Measurements from ENCODE around the gene SETDB1. TPM values are rescaled to one million over a fixed set of nuclear protein-coding genes. Genes with fewer than 3 reads are reported as not detected.

SETDB1 gene
- polyA plus RNA-seq, 1 donor from 2014 or later: 39.1 TPM

DNA sequence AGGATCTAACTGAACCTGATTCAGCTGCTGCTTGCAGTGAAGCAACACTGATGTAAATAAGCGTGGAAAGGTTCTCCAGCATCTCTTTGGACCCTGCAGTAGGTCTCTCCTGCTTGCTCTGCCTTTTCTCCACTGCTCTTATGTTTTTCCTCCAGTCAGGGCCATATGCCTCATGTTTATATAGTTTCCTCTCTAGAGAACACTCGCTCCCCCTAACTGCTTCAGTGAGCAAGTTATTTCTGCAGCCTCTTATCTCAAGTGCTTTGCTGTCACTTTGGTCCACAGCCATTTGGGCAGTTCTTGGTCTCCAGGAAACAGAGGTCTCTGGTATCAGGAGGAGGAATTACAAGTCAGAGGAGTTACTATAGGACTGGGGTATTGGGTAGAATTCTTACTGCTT is 87.4 kb downstream of the SETDB1 start:
- Histone ChIP-seq H3K9ac (ENCODE audit: low read length) (no peak overlapping the region), H4K20me1 (ENCODE audit: insufficient read depth) (no peaks in the 10 kb centered on the region), H3K27me3 (ENCODE audit: insufficient read depth, low read depth, low read length) (no peaks in the 10 kb centered on the region), H3F3A (ENCODE audit: insufficient read depth, low read length, poor library complexity, severe bottlenecking) (no peaks in the 10 kb centered on the region), H3K4me2 (ENCODE audit: low read length) (no peak overlapping the region), H3K27ac (ENCODE audit: low read length) (no peak overlapping the region), H2AFZ (ENCODE audit: low read depth, low read length) (no peak overlapping the region), H3K9me2 (ENCODE audit: insufficient read depth, low read length) (no peaks in the 10 kb centered on the region), H3K9me3 (ENCODE audit: low read length) (no peaks in the 10 kb centered on the region), H3K79me2 (replicated peaks; ENCODE audit: insufficient read depth, low read length) (peaks cover 6% of the 10 kb centered on the region), H3K4me3 (ENCODE audit: low read length) (no peak overlapping the region), H3K36me3 (ENCODE audit: insufficient read depth, low read length) (no peaks in the 10 kb centered on the region)
- TF ChIP-seq, protein P1, sequence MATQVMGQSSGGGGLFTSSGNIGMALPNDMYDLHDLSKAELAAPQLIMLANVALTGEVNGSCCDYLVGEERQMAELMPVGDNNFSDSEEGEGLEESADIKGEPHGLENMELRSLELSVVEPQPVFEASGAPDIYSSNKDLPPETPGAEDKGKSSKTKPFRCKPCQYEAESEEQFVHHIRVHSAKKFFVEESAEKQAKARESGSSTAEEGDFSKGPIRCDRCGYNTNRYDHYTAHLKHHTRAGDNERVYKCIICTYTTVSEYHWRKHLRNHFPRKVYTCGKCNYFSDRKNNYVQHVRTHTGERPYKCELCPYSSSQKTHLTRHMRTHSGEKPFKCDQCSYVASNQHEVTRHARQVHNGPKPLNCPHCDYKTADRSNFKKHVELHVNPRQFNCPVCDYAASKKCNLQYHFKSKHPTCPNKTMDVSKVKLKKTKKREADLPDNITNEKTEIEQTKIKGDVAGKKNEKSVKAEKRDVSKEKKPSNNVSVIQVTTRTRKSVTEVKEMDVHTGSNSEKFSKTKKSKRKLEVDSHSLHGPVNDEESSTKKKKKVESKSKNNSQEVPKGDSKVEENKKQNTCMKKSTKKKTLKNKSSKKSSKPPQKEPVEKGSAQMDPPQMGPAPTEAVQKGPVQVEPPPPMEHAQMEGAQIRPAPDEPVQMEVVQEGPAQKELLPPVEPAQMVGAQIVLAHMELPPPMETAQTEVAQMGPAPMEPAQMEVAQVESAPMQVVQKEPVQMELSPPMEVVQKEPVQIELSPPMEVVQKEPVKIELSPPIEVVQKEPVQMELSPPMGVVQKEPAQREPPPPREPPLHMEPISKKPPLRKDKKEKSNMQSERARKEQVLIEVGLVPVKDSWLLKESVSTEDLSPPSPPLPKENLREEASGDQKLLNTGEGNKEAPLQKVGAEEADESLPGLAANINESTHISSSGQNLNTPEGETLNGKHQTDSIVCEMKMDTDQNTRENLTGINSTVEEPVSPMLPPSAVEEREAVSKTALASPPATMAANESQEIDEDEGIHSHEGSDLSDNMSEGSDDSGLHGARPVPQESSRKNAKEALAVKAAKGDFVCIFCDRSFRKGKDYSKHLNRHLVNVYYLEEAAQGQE (IDR thresholded peaks at IDR 0.05; ENCODE audit: borderline replicate concordance): no peak
- TF ChIP-seq POLR2AphosphoS5 (IDR thresholded peaks at IDR 0.05): no peak
- TF ChIP-seq MXI1 (conservative IDR thresholded peaks at IDR 0.05; ENCODE audit: poor library complexity, severe bottlenecking): no peak
- TF ChIP-seq EZH2 (IDR thresholded peaks at IDR 0.05; ENCODE audit: borderline replicate concordance, insufficient read depth, low read length, poor library complexity, severe bottlenecking): no peak
- TF ChIP-seq, protein P2, sequence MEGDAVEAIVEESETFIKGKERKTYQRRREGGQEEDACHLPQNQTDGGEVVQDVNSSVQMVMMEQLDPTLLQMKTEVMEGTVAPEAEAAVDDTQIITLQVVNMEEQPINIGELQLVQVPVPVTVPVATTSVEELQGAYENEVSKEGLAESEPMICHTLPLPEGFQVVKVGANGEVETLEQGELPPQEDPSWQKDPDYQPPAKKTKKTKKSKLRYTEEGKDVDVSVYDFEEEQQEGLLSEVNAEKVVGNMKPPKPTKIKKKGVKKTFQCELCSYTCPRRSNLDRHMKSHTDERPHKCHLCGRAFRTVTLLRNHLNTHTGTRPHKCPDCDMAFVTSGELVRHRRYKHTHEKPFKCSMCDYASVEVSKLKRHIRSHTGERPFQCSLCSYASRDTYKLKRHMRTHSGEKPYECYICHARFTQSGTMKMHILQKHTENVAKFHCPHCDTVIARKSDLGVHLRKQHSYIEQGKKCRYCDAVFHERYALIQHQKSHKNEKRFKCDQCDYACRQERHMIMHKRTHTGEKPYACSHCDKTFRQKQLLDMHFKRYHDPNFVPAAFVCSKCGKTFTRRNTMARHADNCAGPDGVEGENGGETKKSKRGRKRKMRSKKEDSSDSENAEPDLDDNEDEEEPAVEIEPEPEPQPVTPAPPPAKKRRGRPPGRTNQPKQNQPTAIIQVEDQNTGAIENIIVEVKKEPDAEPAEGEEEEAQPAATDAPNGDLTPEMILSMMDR (IDR thresholded peaks at IDR 0.05; ENCODE audit: poor library complexity, severe bottlenecking): no peak
- TF ChIP-seq RAD21 (conservative IDR thresholded peaks at IDR 0.05): no peak
- TF ChIP-seq TAF1 (IDR thresholded peaks at IDR 0.05; ENCODE audit: low read depth): no peak
- TF ChIP-seq EP300 (conservative IDR thresholded peaks at IDR 0.05; ENCODE audit: poor library complexity, severe bottlenecking): no peak
- TF ChIP-seq SMC3 (conservative IDR thresholded peaks at IDR 0.05; ENCODE audit: poor library complexity): no peak

Other genes starting within 250 kb of the SETDB1 start
- 4.4 and 7.0 TPM in 2 replicates for gene GOLPH3L, start 229.2 kb upstream of the SETDB1 start, polyA plus RNA-seq
- gene HORMAD1, start 205.5 kb upstream of the SETDB1 start, polyA plus RNA-seq: 0.34 TPM in 1 of 2 replicates, not detected in the other
- gene CTSS, start 160.6 kb upstream of the SETDB1 start, polyA plus RNA-seq: 0.30 and 3.2 TPM in 2 replicates
- 8.0 and 9.3 TPM in 2 replicates for gene CTSK, start 118.1 kb upstream of the SETDB1 start, polyA plus RNA-seq
- 17.8 and 17.9 TPM in 2 replicates for gene ARNT, start 49.8 kb upstream of the SETDB1 start, polyA plus RNA-seq
- not detected in 2 replicates for gene CTXND2, start 39.2 kb upstream of the SETDB1 start, polyA plus RNA-seq
- gene CERS2, start 48.5 kb downstream of the SETDB1 start, polyA plus RNA-seq: 39.1 and 49.7 TPM in 2 replicates
- not detected in 2 replicates for gene ANXA9, start 55.9 kb downstream of the SETDB1 start, polyA plus RNA-seq
- gene MINDY1, start 80.5 kb downstream of the SETDB1 start, polyA plus RNA-seq: 16.1 and 25.2 TPM in 2 replicates
- gene PRUNE1, start 82.1 kb downstream of the SETDB1 start, polyA plus RNA-seq: 25.7 and 32.2 TPM in 2 replicates
- 0.16 and 0.33 TPM in 2 replicates for gene BNIPL, start 110.2 kb downstream of the SETDB1 start, polyA plus RNA-seq
- 0.87 and 1.2 TPM in 2 replicates for gene C1orf56, start 121.4 kb downstream of the SETDB1 start, polyA plus RNA-seq
- gene CDC42SE1, start 133.3 kb downstream of the SETDB1 start, polyA plus RNA-seq: 102 and 107 TPM in 2 replicates
- gene MLLT11, start 134.0 kb downstream of the SETDB1 start, polyA plus RNA-seq: 131 and 142 TPM in 2 replicates
- 3.0 and 4.1 TPM in 2 replicates for gene GABPB2, start 144.4 kb downstream of the SETDB1 start, polyA plus RNA-seq
- gene SEMA6C, start 220.3 kb downstream of the SETDB1 start, polyA plus RNA-seq: 32.5 and 39.3 TPM in 2 replicates
- gene TNFAIP8L2, start 230.3 kb downstream of the SETDB1 start, polyA plus RNA-seq: not detected in 2 replicates
- 13.3 and 16.0 TPM in 2 replicates for gene LYSMD1, start 239.5 kb downstream of the SETDB1 start, polyA plus RNA-seq
- gene SCNM1, start 239.8 kb downstream of the SETDB1 start, polyA plus RNA-seq: 91.1 and 106 TPM in 2 replicates
- gene TMOD4, start 249.6 kb downstream of the SETDB1 start, polyA plus RNA-seq: not detected in 2 replicates

Data from neural cell (in vitro differentiated cells).